Neural cell (in vitro differentiated cells): ENCODE measurements around the gene LIPM. TPM values are rescaled to one million over a fixed set of nuclear protein-coding genes. Genes with fewer than 3 reads are reported as not detected.

Experiments used
- H2AFZ ChIP-seq: fragments of 200-600, 300-800 bp; sonication (generic), shearing (Covaris generic); 2 replicates; pipeline ENCODE4 v1.6.0; 2014; ENCODE audit warnings: low read depth, mild to moderate bottlenecking, antibody characterized with exemption, low read length, moderate library complexity
- H3F3A ChIP-seq: fragments of 200-600 bp; shearing (Covaris generic); 2 replicates; pipeline ENCODE4 v1.6.1; 2016; ENCODE audit warnings: mild to moderate bottlenecking, moderate library complexity, mixed read lengths, antibody characterized with exemption, low read length; ENCODE audit not compliant: insufficient read depth, poor library complexity, severe bottlenecking
- H3K27ac ChIP-seq: fragments of 200-600, 300-800 bp; sonication (generic), shearing (Covaris generic); 2 replicates; pipeline ENCODE4 v1.5.1; 2014; ENCODE audit warnings: mild to moderate bottlenecking, low read length, moderate library complexity
- H3K27me3 ChIP-seq: fragments of 300-800, 200-600 bp; sonication (generic), shearing (Covaris generic); 2 replicates; pipeline ENCODE4 v1.6.0; 2014; ENCODE audit warnings: mild to moderate bottlenecking, low read depth, low read length, moderate library complexity; ENCODE audit not compliant: insufficient read depth
- H3K36me3 ChIP-seq: fragments of 300-800, 200-600 bp; sonication (generic), shearing (Covaris generic); 2 replicates; pipeline ENCODE4 v1.5.1; 2014; ENCODE audit warnings: mild to moderate bottlenecking, antibody characterized with exemption, low read length, moderate library complexity; ENCODE audit not compliant: insufficient read depth
- H3K4me2 ChIP-seq: fragments of 300-800, 200-600 bp; sonication (generic), shearing (Covaris generic); 2 replicates; pipeline ENCODE4 v1.6.0; 2014; ENCODE audit warnings: mild to moderate bottlenecking, low read length
- H3K4me3 ChIP-seq: fragments of 300-800, 200-600 bp; sonication (generic), shearing (Covaris generic); 2 replicates; pipeline ENCODE4 v1.5.1; 2014; ENCODE audit warnings: mild to moderate bottlenecking, low read length, moderate library complexity
- H3K79me2 ChIP-seq: fragments of 200-600 bp; shearing (Covaris generic); replicated peaks from 2 replicates; pipeline ENCODE4 v1.6.0; 2014; ENCODE audit warnings: mild to moderate bottlenecking, low read length, moderate library complexity; ENCODE audit not compliant: insufficient read depth
- H3K9ac ChIP-seq: fragments of 300-800, 200-600 bp; sonication (generic), shearing (Covaris generic); 2 replicates; pipeline ENCODE4 v1.6.1; 2016; ENCODE audit warnings: mild to moderate bottlenecking, low read length, mixed read lengths
- H3K9me2 ChIP-seq: fragments of 200-600 bp; shearing (Covaris generic); 2 replicates; pipeline ENCODE4 v1.6.1; 2016; ENCODE audit warnings: mild to moderate bottlenecking, low read length, mixed read lengths; ENCODE audit not compliant: insufficient read depth
- H3K9me3 ChIP-seq: fragments of 200-600, 300-800 bp; sonication (generic), shearing (Covaris generic); 2 replicates; pipeline ENCODE4 v1.6.1; 2016; ENCODE audit warnings: mild to moderate bottlenecking, mixed run types, low read length, moderate library complexity, mixed read lengths
- H4K20me1 ChIP-seq: fragments of 200-600 bp; shearing (Covaris generic); 2 replicates; pipeline ENCODE4 v1.6.1; 2016; ENCODE audit warnings: mild to moderate bottlenecking, mixed run types; ENCODE audit not compliant: insufficient read depth
- EP300 ChIP-seq: fragments of 450-650 bp; conservative IDR thresholded peaks from 2 replicates; pipeline ENCODE4 v1.6.1; 2014; ENCODE audit warnings: antibody characterized with exemption, mild to moderate bottlenecking, moderate library complexity; ENCODE audit not compliant: poor library complexity, severe bottlenecking
- EZH2 ChIP-seq: fragments of 200-600, 300-800 bp; shearing (Covaris generic), sonication (generic); IDR thresholded peaks from 2 replicates; pipeline ENCODE4 v1.6.1; 2014; ENCODE audit warnings: antibody characterized with exemption, low read length, borderline replicate concordance, mild to moderate bottlenecking; ENCODE audit not compliant: insufficient read depth, poor library complexity, severe bottlenecking
- MXI1 ChIP-seq: fragments of 450-650 bp; conservative IDR thresholded peaks from 2 replicates; pipeline ENCODE4 v1.6.1; 2014; ENCODE audit warnings: antibody characterized with exemption, mild to moderate bottlenecking; ENCODE audit not compliant: poor library complexity, severe bottlenecking
- POLR2AphosphoS5 ChIP-seq: IDR thresholded peaks from 2 replicates; pipeline ENCODE4 v1.6.1; 2012
- RAD21 ChIP-seq: fragments of 450-650 bp; conservative IDR thresholded peaks from 2 replicates; pipeline ENCODE4 v1.6.1; 2014; ENCODE audit warnings: antibody characterized with exemption, mild to moderate bottlenecking, moderate library complexity
- SMC3 ChIP-seq: fragments of 450-650 bp; conservative IDR thresholded peaks from 2 replicates; pipeline ENCODE4 v1.6.1; 2014; ENCODE audit warnings: antibody characterized with exemption, mild to moderate bottlenecking, moderate library complexity; ENCODE audit not compliant: poor library complexity
- TAF1 ChIP-seq: IDR thresholded peaks from 2 replicates; pipeline ENCODE4 v1.6.1; 2012; ENCODE audit warnings: low read depth
- polyA plus RNA-seq: library from polyadenylated mRNA; depleted of rRNA; stranded (reverse); fragments of >200 nt; gene quantifications from 2 replicates; pipeline ENCODE4 v1.2.3, GENCODE V29; 2014
- TF ChIP-seq, protein P1 (sequence below): fragments of 450-650 bp; IDR thresholded peaks from 2 replicates; pipeline ENCODE4 v1.5.1; 2014; ENCODE audit warnings: antibody characterized with exemption, mild to moderate bottlenecking, moderate library complexity; ENCODE audit not compliant: poor library complexity, severe bottlenecking
- TF ChIP-seq, protein P2 (sequence below): IDR thresholded peaks from 2 replicates; pipeline ENCODE4 v1.6.1; 2012; ENCODE audit warnings: borderline replicate concordance

The LIPM gene
- polyA plus RNA-seq, 1 donor from 2014 or later = not detected

DNA sequence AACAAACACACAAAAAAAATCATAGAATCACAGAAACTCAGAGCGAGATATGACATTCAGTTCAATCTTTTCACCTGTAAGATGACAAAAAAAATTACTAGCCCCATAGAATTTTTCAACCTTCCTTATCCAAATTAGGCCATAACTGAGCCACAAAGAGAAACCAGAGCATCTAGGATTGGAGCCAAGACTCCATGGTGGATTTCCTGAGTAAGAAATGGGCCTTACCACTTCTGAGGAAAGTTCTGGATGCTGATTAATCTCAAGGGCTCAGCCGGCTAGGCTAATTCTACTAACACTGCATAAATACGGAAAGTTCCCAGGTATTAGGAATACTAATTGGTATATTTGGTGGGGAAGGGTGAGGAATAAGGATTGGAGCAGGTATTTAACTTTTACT lies 16.8 kb downstream of the LIPM start:
- H3K27me3 ChIP-seq = no peaks in the 10 kb centered on the region
- no peak overlapping the region for H3K4me3 ChIP-seq
- no peak overlapping the region for H3K4me2 ChIP-seq
- no peaks in the 10 kb centered on the region for H4K20me1 ChIP-seq
- H2AFZ ChIP-seq = no peak overlapping the region
- H3K79me2 ChIP-seq = no peaks in the 10 kb centered on the region
- no peaks in the 10 kb centered on the region for H3K9me3 ChIP-seq
- H3K9ac ChIP-seq = no peak overlapping the region
- H3K36me3 ChIP-seq = no peaks in the 10 kb centered on the region
- H3K27ac ChIP-seq = no peak overlapping the region
- TF ChIP-seq MXI1 (no peak), SMC3 (no peak), POLR2AphosphoS5 (no peak), EP300 (no peak), RAD21 (no peak), TAF1 (no peak), EZH2 (no peak)
- TF ChIP-seq, protein P1, sequence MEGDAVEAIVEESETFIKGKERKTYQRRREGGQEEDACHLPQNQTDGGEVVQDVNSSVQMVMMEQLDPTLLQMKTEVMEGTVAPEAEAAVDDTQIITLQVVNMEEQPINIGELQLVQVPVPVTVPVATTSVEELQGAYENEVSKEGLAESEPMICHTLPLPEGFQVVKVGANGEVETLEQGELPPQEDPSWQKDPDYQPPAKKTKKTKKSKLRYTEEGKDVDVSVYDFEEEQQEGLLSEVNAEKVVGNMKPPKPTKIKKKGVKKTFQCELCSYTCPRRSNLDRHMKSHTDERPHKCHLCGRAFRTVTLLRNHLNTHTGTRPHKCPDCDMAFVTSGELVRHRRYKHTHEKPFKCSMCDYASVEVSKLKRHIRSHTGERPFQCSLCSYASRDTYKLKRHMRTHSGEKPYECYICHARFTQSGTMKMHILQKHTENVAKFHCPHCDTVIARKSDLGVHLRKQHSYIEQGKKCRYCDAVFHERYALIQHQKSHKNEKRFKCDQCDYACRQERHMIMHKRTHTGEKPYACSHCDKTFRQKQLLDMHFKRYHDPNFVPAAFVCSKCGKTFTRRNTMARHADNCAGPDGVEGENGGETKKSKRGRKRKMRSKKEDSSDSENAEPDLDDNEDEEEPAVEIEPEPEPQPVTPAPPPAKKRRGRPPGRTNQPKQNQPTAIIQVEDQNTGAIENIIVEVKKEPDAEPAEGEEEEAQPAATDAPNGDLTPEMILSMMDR = no peak
- TF ChIP-seq, protein P2, sequence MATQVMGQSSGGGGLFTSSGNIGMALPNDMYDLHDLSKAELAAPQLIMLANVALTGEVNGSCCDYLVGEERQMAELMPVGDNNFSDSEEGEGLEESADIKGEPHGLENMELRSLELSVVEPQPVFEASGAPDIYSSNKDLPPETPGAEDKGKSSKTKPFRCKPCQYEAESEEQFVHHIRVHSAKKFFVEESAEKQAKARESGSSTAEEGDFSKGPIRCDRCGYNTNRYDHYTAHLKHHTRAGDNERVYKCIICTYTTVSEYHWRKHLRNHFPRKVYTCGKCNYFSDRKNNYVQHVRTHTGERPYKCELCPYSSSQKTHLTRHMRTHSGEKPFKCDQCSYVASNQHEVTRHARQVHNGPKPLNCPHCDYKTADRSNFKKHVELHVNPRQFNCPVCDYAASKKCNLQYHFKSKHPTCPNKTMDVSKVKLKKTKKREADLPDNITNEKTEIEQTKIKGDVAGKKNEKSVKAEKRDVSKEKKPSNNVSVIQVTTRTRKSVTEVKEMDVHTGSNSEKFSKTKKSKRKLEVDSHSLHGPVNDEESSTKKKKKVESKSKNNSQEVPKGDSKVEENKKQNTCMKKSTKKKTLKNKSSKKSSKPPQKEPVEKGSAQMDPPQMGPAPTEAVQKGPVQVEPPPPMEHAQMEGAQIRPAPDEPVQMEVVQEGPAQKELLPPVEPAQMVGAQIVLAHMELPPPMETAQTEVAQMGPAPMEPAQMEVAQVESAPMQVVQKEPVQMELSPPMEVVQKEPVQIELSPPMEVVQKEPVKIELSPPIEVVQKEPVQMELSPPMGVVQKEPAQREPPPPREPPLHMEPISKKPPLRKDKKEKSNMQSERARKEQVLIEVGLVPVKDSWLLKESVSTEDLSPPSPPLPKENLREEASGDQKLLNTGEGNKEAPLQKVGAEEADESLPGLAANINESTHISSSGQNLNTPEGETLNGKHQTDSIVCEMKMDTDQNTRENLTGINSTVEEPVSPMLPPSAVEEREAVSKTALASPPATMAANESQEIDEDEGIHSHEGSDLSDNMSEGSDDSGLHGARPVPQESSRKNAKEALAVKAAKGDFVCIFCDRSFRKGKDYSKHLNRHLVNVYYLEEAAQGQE = no peak
- H3K9me2 ChIP-seq = no peaks in the 10 kb centered on the region
- H3F3A ChIP-seq = no peaks in the 10 kb centered on the region

GRCh38 chr10:88820748-88821401 lies 18.3 kb downstream of the LIPM start:
- no peaks in the 10 kb centered on the region for H3K27me3 ChIP-seq
- TF ChIP-seq EP300 = peak; percentile 43
- no peak for TF ChIP-seq EZH2
- H3K4me2 ChIP-seq = peak overlapping the region; percentile 4
- H3K9me2 ChIP-seq = no peaks in the 10 kb centered on the region
- H3K4me3 ChIP-seq = peak overlapping the region; percentile 20
- no peak overlapping the region for H3K9ac ChIP-seq
- no peaks in the 10 kb centered on the region for H3K36me3 ChIP-seq
- no peak overlapping the region for H2AFZ ChIP-seq
- H3K27ac ChIP-seq = peak overlapping the region; percentile 50
- H3K9me3 ChIP-seq = no peaks in the 10 kb centered on the region
- H3K79me2 ChIP-seq = no peaks in the 10 kb centered on the region
- no peaks in the 10 kb centered on the region for H4K20me1 ChIP-seq
- H3F3A ChIP-seq = no peaks in the 10 kb centered on the region
